Measurements from ENCODE around the gene POLE.
"Not testable (repeated sequence)": the region's sequence is repeated elsewhere in the genome, so short reads cannot be mapped to it uniquely, and the experiment has no call there.

The POLE gene

GRCh38 chr12:132608231-132609171 lies 78.6 kb downstream of the POLE start:
- intact Hi-C loops (cut with micrococcal nuclease) = no loop called here
- no peak overlapping the region for H3K4me3 Mint-ChIP-seq
- no peaks in the 10 kb centered on the region for H3K36me3 Mint-ChIP-seq (ENCODE audit: low read depth)
- no peaks in the 10 kb centered on the region for H3K9me3 Mint-ChIP-seq
- H3K4me1 Mint-ChIP-seq (ENCODE audit: low read depth) = peaks cover 9% of the 10 kb centered on the region
- H3K27ac Mint-ChIP-seq = no peak overlapping the region
- H3K27me3 Mint-ChIP-seq = peaks cover 90% of the 10 kb centered on the region

GRCh38 chr12:132606927-132607326 lies 80.2 kb downstream of the POLE start:
- peaks cover 9% of the 10 kb centered on the region for H3K4me1 Mint-ChIP-seq (ENCODE audit: low read depth)
- intact Hi-C loops (cut with micrococcal nuclease) = no loop called here
- H3K36me3 Mint-ChIP-seq (ENCODE audit: low read depth) = no peaks in the 10 kb centered on the region
- H3K27ac Mint-ChIP-seq = no peak overlapping the region
- no peak overlapping the region for H3K4me3 Mint-ChIP-seq
- H3K27me3 Mint-ChIP-seq = peaks cover 96% of the 10 kb centered on the region
- H3K9me3 Mint-ChIP-seq = no peaks in the 10 kb centered on the region

- no peak overlapping the region for H3K4me3 Mint-ChIP-seq
- no peak overlapping the region for H3K27ac Mint-ChIP-seq
- intact Hi-C loops (cut with micrococcal nuclease) = no loop called here
- peaks cover 94% of the 10 kb centered on the region for H3K27me3 Mint-ChIP-seq
- peaks cover 9% of the 10 kb centered on the region for H3K4me1 Mint-ChIP-seq (ENCODE audit: low read depth)
- H3K36me3 Mint-ChIP-seq (ENCODE audit: low read depth) = no peaks in the 10 kb centered on the region
- no peaks in the 10 kb centered on the region for H3K9me3 Mint-ChIP-seq
These were observed 80.7 kb downstream of the POLE start for GRCh38 chr12:132606466-132606865.

GRCh38 chr12:132605892-132606291 lies 81.2 kb downstream of the POLE start:
- Mint-ChIP-seq H3K36me3 (ENCODE audit: low read depth) (no peaks in the 10 kb centered on the region), H3K4me1 (ENCODE audit: low read depth) (peaks cover 12% of the 10 kb centered on the region), H3K4me3 (no peak overlapping the region), H3K27ac (no peak overlapping the region), H3K27me3 (peaks cover 93% of the 10 kb centered on the region), H3K9me3 (no peaks in the 10 kb centered on the region)
- intact Hi-C loops (cut with micrococcal nuclease) = no loop called here

GRCh38 chr12:132604668-132605441 lies 82.3 kb downstream of the POLE start:
- H3K36me3 Mint-ChIP-seq (ENCODE audit: low read depth) = no peaks in the 10 kb centered on the region
- peaks cover 11% of the 10 kb centered on the region for H3K4me1 Mint-ChIP-seq (ENCODE audit: low read depth)
- H3K4me3 Mint-ChIP-seq = no peak overlapping the region
- no peaks in the 10 kb centered on the region for H3K9me3 Mint-ChIP-seq
- H3K27me3 Mint-ChIP-seq = peaks cover 93% of the 10 kb centered on the region
- no peak overlapping the region for H3K27ac Mint-ChIP-seq
- intact Hi-C loops (cut with micrococcal nuclease) = no loop called here

- H3K36me3 Mint-ChIP-seq (ENCODE audit: low read depth) = no peaks in the 10 kb centered on the region
- H3K4me1 Mint-ChIP-seq (ENCODE audit: low read depth) = peaks cover 11% of the 10 kb centered on the region
- intact Hi-C loops (cut with micrococcal nuclease) = no loop called here
- peaks cover 93% of the 10 kb centered on the region for H3K27me3 Mint-ChIP-seq
- no peak overlapping the region for H3K4me3 Mint-ChIP-seq
- H3K9me3 Mint-ChIP-seq = no peaks in the 10 kb centered on the region
- no peak overlapping the region for H3K27ac Mint-ChIP-seq
These were observed 83.0 kb downstream of the POLE start for GRCh38 chr12:132604151-132604618.

GRCh38 chr12:132603240-132604150 lies 83.6 kb downstream of the POLE start:
- no peak overlapping the region for H3K4me3 Mint-ChIP-seq
- H3K27ac Mint-ChIP-seq = no peak overlapping the region
- H3K27me3 Mint-ChIP-seq = peaks cover 93% of the 10 kb centered on the region
- peaks cover 16% of the 10 kb centered on the region for H3K4me1 Mint-ChIP-seq (ENCODE audit: low read depth)
- H3K9me3 Mint-ChIP-seq = no peaks in the 10 kb centered on the region
- no peaks in the 10 kb centered on the region for H3K36me3 Mint-ChIP-seq (ENCODE audit: low read depth)
- intact Hi-C loops (cut with micrococcal nuclease) = no loop called here

GRCh38 chr12:132602572-132603239 lies 84.4 kb downstream of the POLE start:
- H3K27me3 Mint-ChIP-seq = peaks cover 87% of the 10 kb centered on the region
- H3K4me3 Mint-ChIP-seq = no peak overlapping the region

GRCh38 chr12:132601171-132601883 lies 85.8 kb downstream of the POLE start:
- peaks cover 26% of the 10 kb centered on the region for H3K4me1 Mint-ChIP-seq (ENCODE audit: low read depth)
- no peaks in the 10 kb centered on the region for H3K9me3 Mint-ChIP-seq
- peak overlapping the region; percentile 72 for H3K4me3 Mint-ChIP-seq
- H3K27me3 Mint-ChIP-seq = peaks cover 84% of the 10 kb centered on the region
- H3K27ac Mint-ChIP-seq = peak overlapping the region; percentile 17
- intact Hi-C loops (cut with micrococcal nuclease) = loop anchor here (2.0 kb wide), 1 partner anchor 13 kb away; no protein-coding TSS in a partner anchor
- no peaks in the 10 kb centered on the region for H3K36me3 Mint-ChIP-seq (ENCODE audit: low read depth)

More at GRCh38 chr12:132602572-132603239, 84.4 kb downstream of the POLE start:
- no peaks in the 10 kb centered on the region for H3K9me3 Mint-ChIP-seq
- peaks cover 20% of the 10 kb centered on the region for H3K4me1 Mint-ChIP-seq (ENCODE audit: low read depth)
- no peak overlapping the region for H3K27ac Mint-ChIP-seq
- H3K36me3 Mint-ChIP-seq (ENCODE audit: low read depth) = no peaks in the 10 kb centered on the region
- intact Hi-C loops (cut with micrococcal nuclease) = no loop called here

- Mint-ChIP-seq H3K27ac (peak overlapping the region; percentile 17), H3K4me1 (ENCODE audit: low read depth) (peaks cover 26% of the 10 kb centered on the region), H3K27me3 (peaks cover 85% of the 10 kb centered on the region), H3K4me3 (peak overlapping the region; percentile 72), H3K9me3 (no peaks in the 10 kb centered on the region), H3K36me3 (ENCODE audit: low read depth) (no peaks in the 10 kb centered on the region)
- intact Hi-C loops (cut with micrococcal nuclease) = loop anchor here (2.0 kb wide), 1 partner anchor 14 kb away; no protein-coding TSS in a partner anchor
These were observed 86.8 kb downstream of the POLE start for GRCh38 chr12:132600048-132601032.

GRCh38 chr12:132599502-132599901 lies 87.6 kb downstream of the POLE start:
- H3K36me3 Mint-ChIP-seq (ENCODE audit: low read depth); intact Hi-C loops (cut with micrococcal nuclease); H3K4me3 Mint-ChIP-seq; H3K9me3 Mint-ChIP-seq; H3K27ac Mint-ChIP-seq: not testable (repeated sequence)
- H3K27me3 Mint-ChIP-seq = peaks cover 79% of the 10 kb centered on the region
- H3K4me1 Mint-ChIP-seq (ENCODE audit: low read depth) = peaks cover 26% of the 10 kb centered on the region

All from dendritic cell treated with granulocyte-macrophage colony-stimulating factor and Interleukin-4, amounts not matched to agents 40 ng/mL and 50 ng/mL, for 4 days (primary cell).